NT2/D1 (cell line): ENCODE measurements around the gene ARHGAP25.

Source experiments
- SUZ12 ChIP-seq: IDR thresholded peaks from 2 replicates; pipeline ENCODE4 v1.6.1; 2011; ENCODE audit not compliant: insufficient read length, insufficient read depth; ENCODE audit errors: extremely low read depth
- YY1 ChIP-seq: IDR thresholded peaks from 2 replicates; pipeline ENCODE4 v1.6.1; 2011; ENCODE audit not compliant: insufficient read length, insufficient read depth
- ZNF274 ChIP-seq: IDR thresholded peaks from 2 replicates; pipeline ENCODE4 v1.6.1; 2011; ENCODE audit warnings: mild to moderate bottlenecking, low read depth, low read length

GRCh38 chr2:68767031-68767961 lies 32.7 kb downstream of the ARHGAP25 start:
- TF ChIP-seq ZNF274 (no peak), SUZ12 (no peak), YY1 (no peak)
